HG03571 (cell line): Measurements from ENCODE around the gene LRRC10B.
"Not testable (repeated sequence)": the region's sequence is repeated elsewhere in the genome, so short reads cannot be mapped to it uniquely, and the experiment has no call there.

Experiments
- ATAC-seq: cut with Tn5 transposase; IDR thresholded peaks from one replicate; pipeline ENCODE4 v1.9.1; 2021; ENCODE audit not compliant: unreplicated experiment

The LRRC10B gene

GRCh38 chr11:61507962-61508861 lies at the start of gene LRRC10B:
LRRC10B (plus strand) TSS chr11:61508749; CDS start chr11:61508999, 250 bp downstream.
- ATAC-seq, result no peak

GRCh38 chr11:61460474-61460881 lies 48.1 kb upstream of the LRRC10B start:
- no peak for ATAC-seq

DNA sequence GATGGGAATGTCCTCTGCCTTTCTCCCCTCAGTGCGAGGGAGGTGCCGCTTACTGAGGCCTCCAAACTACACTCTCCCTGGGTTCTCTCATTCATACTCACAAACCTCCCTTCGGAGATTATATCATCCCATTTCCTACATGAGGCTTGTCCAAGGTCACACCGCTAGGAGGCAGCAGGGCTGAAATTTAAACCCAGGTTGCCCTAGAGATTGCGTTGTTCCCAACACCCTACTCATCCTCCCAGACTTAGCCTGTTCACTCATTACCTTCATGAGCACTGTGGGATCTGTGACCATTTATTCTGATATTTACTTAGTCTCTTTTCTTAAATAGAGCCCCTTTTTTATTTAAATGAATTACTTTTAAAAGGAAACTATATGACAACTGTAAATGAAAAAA lies 47.6 kb upstream of the LRRC10B start:
- ATAC-seq, result no peak

GRCh38 chr11:61467602-61468001 lies 40.9 kb upstream of the LRRC10B start:
- ATAC-seq, result not testable (repeated sequence)

DNA sequence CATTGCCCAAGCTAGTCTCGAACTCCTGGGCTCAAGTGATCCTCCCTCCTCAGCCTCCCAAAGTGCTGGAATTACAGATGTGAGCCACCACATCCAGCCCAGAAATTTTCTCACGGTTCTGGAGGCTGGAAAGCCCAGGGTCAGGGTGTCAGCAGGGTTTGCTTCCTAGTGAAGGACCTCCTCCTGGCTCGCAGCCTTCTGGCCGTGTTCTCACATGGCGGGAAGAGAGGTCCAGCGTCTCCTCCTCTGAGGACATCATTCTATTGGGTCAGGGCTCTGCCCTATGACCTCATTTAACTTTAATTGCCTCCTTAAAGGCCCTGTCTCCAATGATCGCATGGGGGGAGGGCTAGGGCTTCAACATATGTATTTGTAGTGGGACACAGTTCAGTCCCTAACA lies 40.5 kb upstream of the LRRC10B start:
- no peak for ATAC-seq

DNA sequence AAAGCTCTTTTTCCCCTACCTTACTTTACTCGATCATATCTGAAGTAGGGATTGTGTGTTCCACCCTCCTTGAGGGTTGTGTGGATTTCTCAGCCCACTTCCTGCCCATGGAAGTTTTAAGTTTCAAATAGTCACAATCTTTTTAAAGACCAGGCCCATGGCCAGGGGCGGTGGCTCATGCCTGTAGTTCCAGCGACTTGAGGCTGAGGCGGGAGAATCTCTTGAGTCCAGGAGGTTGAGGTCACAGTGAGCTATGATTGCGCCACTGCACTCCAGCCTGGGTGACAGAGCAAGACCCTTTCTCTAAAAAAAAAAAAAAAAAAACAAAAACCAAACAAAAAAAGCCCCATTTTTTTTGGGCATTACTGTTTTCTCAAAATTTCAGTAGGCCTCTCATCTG lies 36.3 kb upstream of the LRRC10B start:
- no peak for ATAC-seq

DNA sequence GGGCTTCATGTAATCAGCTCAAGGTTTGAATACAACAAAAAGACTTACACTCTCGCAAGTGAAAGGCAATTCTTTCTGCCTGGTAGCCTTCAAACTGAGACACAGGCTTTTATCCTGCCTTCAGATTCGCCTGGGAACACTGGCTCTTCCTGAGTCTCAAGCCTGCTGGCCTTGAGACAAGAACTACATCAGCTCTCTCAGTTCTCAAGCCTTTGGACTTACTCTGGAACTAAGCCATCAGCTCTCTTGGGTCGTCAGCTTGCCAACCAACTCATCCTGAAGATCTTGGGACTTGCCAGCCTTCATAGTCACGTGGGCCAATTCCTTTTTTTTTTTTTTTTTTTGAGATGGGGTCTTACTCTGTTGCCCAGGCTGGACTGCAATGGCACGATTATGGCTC lies 35.7 kb upstream of the LRRC10B start:
- no peak for ATAC-seq

- no peak for ATAC-seq
Measured at GRCh38 chr11:61473370-61474012, 35.1 kb upstream of the LRRC10B start.

DNA sequence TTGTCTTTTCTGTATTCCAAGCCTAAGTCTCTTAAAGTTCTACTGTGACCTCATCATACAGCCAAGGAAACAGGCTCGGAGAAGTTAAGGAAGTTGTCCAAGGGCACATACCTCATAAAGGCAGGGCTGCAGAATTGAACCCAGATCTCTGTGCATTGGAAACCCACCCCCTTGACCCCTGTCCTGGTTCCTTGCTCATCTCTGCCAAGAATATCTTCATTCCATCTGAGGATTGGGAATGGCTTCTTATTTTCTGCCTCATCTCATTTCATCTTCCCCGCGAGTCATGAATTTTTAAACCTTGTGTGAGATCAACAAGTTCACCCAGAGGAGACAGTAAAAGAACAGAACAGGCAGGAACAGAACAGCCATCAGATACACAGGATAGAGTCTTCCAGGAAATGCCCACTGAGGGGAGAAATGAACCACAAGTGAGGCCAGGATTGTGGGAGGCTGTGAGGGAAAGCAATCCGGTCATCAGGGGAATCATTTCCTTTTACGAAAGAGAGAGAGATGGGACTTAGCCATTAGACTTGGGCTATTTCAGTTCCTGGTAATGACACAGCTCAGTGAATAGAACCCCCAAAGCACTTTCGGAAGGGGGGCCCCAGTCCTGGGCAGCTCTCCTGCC lies 34.4 kb upstream of the LRRC10B start:
- no peak for ATAC-seq

DNA sequence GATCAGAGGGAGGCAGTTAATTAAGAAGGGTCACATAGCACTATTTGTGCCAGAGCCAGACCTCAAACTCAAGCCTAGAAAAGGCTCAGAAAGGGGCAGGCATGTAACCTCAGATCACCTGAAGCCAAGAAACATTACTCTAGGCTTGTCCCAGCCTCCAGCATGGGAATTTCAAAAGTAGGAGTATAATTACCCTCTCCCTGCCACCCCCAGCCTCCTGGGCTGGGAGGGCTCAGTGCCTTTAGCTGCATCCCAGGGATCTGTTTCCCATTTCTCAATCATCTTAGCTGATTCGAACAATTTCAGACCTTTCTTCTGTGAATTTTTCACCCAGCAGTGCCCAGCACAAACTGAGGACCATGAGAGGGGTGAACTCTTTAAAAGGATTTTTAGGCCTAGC lies 33.1 kb upstream of the LRRC10B start:
- no peak for ATAC-seq

DNA sequence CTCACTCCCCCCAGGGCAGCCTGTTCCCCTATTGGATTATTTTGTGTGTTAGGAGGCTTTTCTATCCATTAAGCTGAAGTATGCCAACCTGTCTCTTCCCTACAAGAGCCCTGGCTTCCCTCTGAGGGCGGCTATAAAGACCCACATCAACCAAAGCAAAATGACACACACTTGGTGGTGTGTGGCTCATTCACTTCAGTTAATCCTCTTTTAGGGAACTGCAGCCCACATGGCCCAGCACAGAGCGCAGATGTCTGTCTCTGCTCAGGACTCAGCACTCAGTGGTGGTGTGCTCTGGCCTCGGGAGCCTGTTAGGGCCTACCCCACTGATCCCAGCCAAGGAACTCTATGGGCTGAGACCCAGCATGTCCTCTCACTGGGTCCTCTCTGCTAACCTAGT lies 32.2 kb upstream of the LRRC10B start:
- no peak for ATAC-seq

DNA sequence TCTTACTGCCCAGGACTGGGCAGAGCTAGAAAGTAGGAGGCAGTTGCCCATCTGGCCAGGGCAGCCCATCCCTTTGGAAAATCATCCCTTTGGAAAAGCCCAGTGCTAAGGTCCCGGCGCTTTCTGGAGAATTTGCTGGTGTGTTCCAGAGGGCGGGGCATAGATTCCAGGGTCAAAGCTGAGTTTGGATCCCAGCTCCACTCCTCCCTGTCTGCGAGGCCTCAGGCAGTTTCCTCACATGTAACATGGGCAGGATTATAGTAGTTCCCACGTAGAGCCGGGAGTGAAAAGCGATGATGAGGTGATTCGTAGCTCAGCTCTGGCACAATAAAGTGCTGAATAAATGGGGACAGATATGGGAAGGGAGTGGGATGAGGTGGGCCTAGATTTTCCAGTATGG lies 31.4 kb upstream of the LRRC10B start:
- no peak for ATAC-seq

DNA sequence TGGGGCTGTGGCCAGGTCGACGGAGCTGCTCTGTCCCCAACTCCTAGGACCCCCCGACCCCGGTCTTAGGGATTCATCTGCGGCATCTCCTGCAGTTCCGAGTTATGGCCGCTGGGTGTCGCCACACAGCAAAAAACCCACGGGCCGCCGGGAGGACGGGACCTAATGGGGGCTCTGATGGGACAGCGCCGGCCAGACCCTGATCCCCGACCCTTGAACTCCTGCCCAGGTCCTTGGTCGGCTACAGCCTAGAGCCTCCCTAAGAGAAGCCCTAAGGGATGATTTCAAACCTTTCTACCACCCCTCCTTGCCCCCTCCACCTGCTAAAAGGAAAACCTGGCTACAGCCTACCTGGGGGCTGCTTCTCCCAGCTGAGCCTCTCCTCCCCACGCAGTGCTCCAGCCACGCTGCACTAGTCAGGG lies 30.8 kb upstream of the LRRC10B start:
- no peak for ATAC-seq

GRCh38 chr11:61479360-61480058 lies 29.0 kb upstream of the LRRC10B start:
- ATAC-seq, result not testable (repeated sequence)

DNA sequence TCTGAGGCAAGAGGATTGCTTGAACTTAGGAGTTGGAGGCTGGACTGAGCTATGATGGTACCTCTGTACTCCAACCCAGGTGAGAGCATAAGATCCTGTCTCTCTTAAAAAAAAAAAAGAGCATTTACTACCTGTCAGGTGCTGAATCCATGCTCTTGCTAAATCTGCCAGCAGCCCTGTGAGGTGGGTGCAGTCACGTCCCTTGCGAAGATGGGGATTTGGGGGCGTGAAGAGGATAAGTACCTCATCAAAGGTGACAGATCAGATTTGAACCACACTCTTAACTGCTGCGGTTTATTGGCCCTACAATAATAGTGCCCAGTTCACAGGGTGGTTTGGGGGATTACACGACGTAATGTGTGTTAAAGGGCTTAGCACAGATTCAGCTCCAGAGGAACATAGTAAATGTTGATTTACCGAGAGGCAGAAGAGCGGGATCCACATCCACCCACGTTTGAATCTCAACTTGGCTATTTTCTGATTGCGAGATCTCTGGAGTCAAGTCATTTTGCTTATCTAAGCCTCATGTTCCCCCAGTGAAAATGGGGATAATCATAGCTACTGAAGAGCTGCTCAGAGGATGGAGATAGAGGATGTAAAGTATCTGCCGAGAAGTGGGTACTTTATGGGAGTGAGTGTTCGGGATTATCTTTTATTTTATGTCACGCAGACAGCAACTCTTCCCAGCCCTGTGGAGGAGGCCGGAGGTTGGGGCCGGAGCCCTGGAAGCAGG lies 28.1 kb upstream of the LRRC10B start:
- ATAC-seq, result no peak

- no peak for ATAC-seq
Measured at GRCh38 chr11:61480994-61481335, 27.6 kb upstream of the LRRC10B start.

GRCh38 chr11:61481806-61482205 lies 26.7 kb upstream of the LRRC10B start:
- ATAC-seq, result no peak

DNA sequence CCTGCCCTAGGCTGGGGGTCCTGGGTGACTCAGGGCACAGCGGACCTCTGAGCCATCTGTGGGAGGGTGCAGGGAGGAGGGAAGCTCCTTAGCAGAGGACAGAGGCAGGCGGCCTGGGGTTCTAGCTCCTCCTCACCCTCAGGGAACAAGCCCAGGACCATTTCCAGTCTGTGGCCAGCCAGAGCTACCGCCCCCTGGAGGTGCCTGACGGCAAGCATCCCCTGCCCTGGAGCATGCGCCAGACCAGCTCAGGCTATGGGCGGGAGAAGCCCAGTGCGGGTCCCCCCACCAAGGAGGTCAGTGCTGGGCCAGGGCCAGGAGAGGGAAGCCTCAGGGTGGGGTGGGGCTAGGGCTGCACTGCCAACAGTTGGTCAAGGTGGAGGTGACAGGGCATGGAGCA lies 26.0 kb upstream of the LRRC10B start:
- no peak for ATAC-seq

GRCh38 chr11:61484541-61484940 lies 24.0 kb upstream of the LRRC10B start:
- ATAC-seq, result no peak

GRCh38 chr11:61485080-61485479 lies 23.5 kb upstream of the LRRC10B start:
- ATAC-seq, result no peak
